Neural progenitor cell (in vitro differentiated cells): ENCODE data around the gene IL12A.

Experiments used
- CTCF ChIP-seq: fragments of 200-600 bp; sonication (generic); IDR thresholded peaks from 2 replicates; pipeline ENCODE4 v1.5.1; 2017; ENCODE audit warnings: antibody characterized with exemption, mild to moderate bottlenecking
- EZH2 ChIP-seq: fragments of 200-600 bp; sonication (generic); IDR thresholded peaks from 2 replicates; pipeline ENCODE4 v1.6.1; 2017; ENCODE audit warnings: antibody characterized with exemption, mild to moderate bottlenecking, moderate library complexity
- EZH2phosphoT487 ChIP-seq: fragments of 200-600 bp; sonication (generic); IDR thresholded peaks from 2 replicates; pipeline ENCODE4 v1.6.1; 2017; ENCODE audit warnings: antibody characterized with exemption

GRCh38 chr3:160016972-160017371, 28.3 kb downstream of the IL12A start:
- no peak for TF ChIP-seq CTCF
- TF ChIP-seq EZH2phosphoT487 = no peak
- TF ChIP-seq EZH2 = no peak
